Bronchial epithelial cell (primary cell): Measurements from ENCODE around the gene ATP1A4. TPM values are rescaled to one million over a fixed set of nuclear protein-coding genes. Genes with fewer than 3 reads are reported as not detected.
A peak's percentile ranks its signal among the peaks of the same experiment; 100 is the strongest.

Source experiments
- DNase-seq: peaks from one replicate; pipeline ENCODE4 v3.0.0-alpha.2; 2010; ENCODE audit warnings: low read depth
- FAIRE-seq: peaks from 2 replicates; lab custom pipeline; 2011; peaks lifted over from hg19 to GRCh38; lab: Jason Lieb, UNC
- H3K27me3 ChIP-seq: 2 replicates; pipeline ENCODE4 v1.5.1; 2011; ENCODE audit warnings: low read length; ENCODE audit not compliant: control insufficient read depth, insufficient read depth
- H3K36me3 ChIP-seq: 2 replicates; pipeline ENCODE4 v1.5.1; 2011; ENCODE audit warnings: low read length; ENCODE audit not compliant: control insufficient read depth, insufficient read depth
- H3K4me3 ChIP-seq: 2 replicates; pipeline ENCODE4 v1.5.1; 2011; ENCODE audit warnings: mild to moderate bottlenecking, low read depth, low read length, control low read depth
- CTCF ChIP-seq: IDR thresholded peaks from 2 replicates; pipeline ENCODE4 v1.5.1; 2011; ENCODE audit warnings: mild to moderate bottlenecking, moderate library complexity, low read length, control low read depth, inconsistent platforms; ENCODE audit not compliant: insufficient read depth, severe bottlenecking
- total RNA-seq: library from RNA; depleted of rRNA; stranded (reverse); fragments of >200 nt; gene quantifications from 2 replicates; pipeline ENCODE4 v1.2.1, GENCODE V29; 2014

ATP1A4 gene
- total RNA-seq, 1 donor from 2014 or later, result not detected

- H3K36me3 ChIP-seq, result no peaks in the 10 kb centered on the region
- H3K4me3 ChIP-seq, result no peak overlapping the region
- FAIRE-seq (no peak), DNase-seq (no peak)
- peaks cover 2% of the 10 kb centered on the region for H3K27me3 ChIP-seq
- TF ChIP-seq CTCF, result no peak
These were observed 37.3 kb upstream of the ATP1A4 start for GRCh38 chr1:160114085-160114484.

DNA sequence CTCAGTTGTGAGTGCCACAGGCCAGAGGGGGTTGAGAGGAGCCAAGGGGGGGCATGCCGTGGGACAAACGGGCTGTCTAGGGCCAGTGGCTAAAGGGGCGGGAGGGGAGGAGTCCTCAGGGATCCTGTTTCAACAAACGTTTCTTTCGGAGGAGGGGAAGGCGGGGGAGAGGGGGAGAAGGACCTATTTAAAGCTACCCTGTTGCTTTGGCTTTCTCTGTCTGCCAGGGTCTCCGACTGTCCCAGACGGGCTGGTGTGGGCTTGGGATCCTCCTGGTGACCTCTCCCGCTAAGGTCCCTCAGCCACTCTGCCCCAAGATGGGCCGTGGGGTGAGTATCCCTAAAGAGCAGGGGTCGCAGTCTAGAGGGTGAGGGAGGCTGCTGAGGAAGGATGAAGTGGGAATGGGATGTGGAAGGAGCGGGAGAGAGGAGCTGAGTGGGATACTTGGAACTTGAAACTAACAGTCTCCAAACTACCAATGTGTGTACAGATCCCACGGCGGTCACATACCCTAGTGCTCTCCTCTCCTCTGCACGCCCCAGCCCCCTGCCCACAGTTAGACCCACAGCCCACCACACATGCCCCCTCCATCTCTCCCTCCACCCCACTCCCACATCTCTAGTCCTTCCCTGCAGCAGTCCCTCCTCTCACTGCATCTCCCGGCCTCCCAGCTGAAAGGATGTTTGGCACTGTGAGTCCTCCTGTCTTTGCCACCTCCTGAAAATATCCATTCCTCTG is 35.7 kb upstream of the ATP1A4 start, which contains the start of gene ATP1A2:
TSS of gene ATP1A2 (plus strand) at position 215 of the 738 bp plus-strand sequence. CDS start at position 318, 103 bp downstream.
- Histone ChIP-seq H3K27me3 (peaks cover 2% of the 10 kb centered on the region), H3K4me3 (no peak within 1 kb of the TSS), H3K36me3 (no peaks in the 10 kb centered on the region)
- DNase-seq (no peak), FAIRE-seq (no peak)
- TF ChIP-seq CTCF, result no peak

GRCh38 chr1:160116283-160117147 is 34.9 kb upstream of the ATP1A4 start:
- H3K4me3 ChIP-seq, result no peak overlapping the region
- H3K36me3 ChIP-seq, result no peaks in the 10 kb centered on the region
- DNase-seq (peak; percentile 98), FAIRE-seq (peak; percentile 70)
- no peak for TF ChIP-seq CTCF
- peaks cover 2% of the 10 kb centered on the region for H3K27me3 ChIP-seq

DNA sequence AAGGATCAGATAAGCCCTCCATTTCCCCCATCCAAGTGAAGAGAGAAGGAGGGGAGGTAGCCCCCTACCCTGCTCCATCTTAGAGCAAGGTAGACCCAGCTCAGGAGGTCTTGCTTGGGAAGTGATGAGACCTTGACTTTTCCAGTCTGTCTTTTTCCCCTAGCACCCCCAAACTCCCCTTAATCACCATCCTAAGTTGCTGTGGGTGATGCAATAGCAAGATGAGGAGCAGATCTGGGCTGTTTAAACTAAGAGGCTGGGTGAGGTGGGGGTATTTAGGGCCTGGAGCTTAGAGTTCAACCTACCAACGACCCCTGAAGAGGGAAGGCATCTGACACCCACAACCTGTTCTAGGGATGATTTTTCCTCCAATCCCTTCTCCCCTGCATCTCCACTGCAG is 34.1 kb upstream of the ATP1A4 start:
- TF ChIP-seq CTCF, result no peak
- H3K4me3 ChIP-seq, result no peak overlapping the region
- FAIRE-seq (no peak), DNase-seq (no peak)
- H3K27me3 ChIP-seq, result peaks cover 2% of the 10 kb centered on the region
- H3K36me3 ChIP-seq, result no peaks in the 10 kb centered on the region

DNA sequence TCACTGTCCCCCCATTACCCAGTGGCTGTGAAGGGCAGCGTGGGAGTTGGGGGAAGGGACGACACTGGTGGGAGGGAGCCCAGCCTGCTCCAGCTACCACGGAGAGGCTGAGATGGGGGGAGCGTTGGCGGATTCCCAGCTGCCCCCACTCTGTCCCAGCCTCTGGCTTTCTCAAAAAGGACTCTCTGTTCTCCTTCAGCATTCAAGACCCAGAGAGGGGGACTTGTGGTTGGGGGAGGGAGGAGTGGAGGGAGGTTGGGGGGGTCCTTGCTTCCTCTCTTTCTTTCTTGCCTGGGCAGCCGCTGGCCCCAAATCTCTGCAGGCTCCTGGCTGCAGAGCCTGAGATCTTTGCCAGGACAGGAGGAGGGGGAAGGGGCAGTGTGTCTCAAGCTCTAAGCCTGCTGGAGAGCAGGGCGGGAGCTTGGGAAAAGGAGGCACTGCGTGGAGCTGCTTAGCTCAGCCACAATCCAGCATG is 33.7 kb upstream of the ATP1A4 start:
- H3K36me3 ChIP-seq, result no peaks in the 10 kb centered on the region
- TF ChIP-seq CTCF, result no peak
- FAIRE-seq (no peak), DNase-seq (no peak)
- H3K27me3 ChIP-seq, result peaks cover 2% of the 10 kb centered on the region
- no peak overlapping the region for H3K4me3 ChIP-seq
